NT2/D1 (cell line): ENCODE measurements around the gene UBAC2.

Experiments
- DNase-seq: peaks from one replicate; pipeline ENCODE4 v3.0.0-alpha.2; 2011; ENCODE audit warnings: low read depth, low spot score
- H3K27me3 ChIP-seq: 2 replicates; pipeline ENCODE4 v1.6.0; 2011; ENCODE audit warnings: mild to moderate bottlenecking; ENCODE audit not compliant: insufficient read length, insufficient read depth
- H3K36me3 ChIP-seq: 2 replicates; pipeline ENCODE4 v1.6.1; 2011; ENCODE audit warnings: mild to moderate bottlenecking, low read length, mixed read lengths; ENCODE audit not compliant: insufficient read depth, insufficient read length
- H3K4me1 ChIP-seq: 2 replicates; pipeline ENCODE4 v1.5.1; 2011; ENCODE audit not compliant: insufficient read depth, insufficient read length
- H3K4me3 ChIP-seq: 2 replicates; pipeline ENCODE4 v1.5.1; 2011; ENCODE audit warnings: low read depth; ENCODE audit not compliant: insufficient read length
- H3K9ac ChIP-seq: 2 replicates; pipeline ENCODE4 v1.6.0; 2011; ENCODE audit warnings: low read depth; ENCODE audit not compliant: insufficient read length
- H3K9me3 ChIP-seq: 2 replicates; pipeline ENCODE4 v1.5.1; 2011; ENCODE audit warnings: mild to moderate bottlenecking, low read length; ENCODE audit not compliant: insufficient read depth
- SUZ12 ChIP-seq: IDR thresholded peaks from 2 replicates; pipeline ENCODE4 v1.6.1; 2011; ENCODE audit not compliant: insufficient read length, insufficient read depth; ENCODE audit errors: extremely low read depth
- YY1 ChIP-seq: IDR thresholded peaks from 2 replicates; pipeline ENCODE4 v1.6.1; 2011; ENCODE audit not compliant: insufficient read length, insufficient read depth
- ZNF274 ChIP-seq: IDR thresholded peaks from 2 replicates; pipeline ENCODE4 v1.6.1; 2011; ENCODE audit warnings: mild to moderate bottlenecking, low read depth, low read length

UBAC2 gene

GRCh38 chr13:99258946-99259345, 58.3 kb downstream of the UBAC2 start:
- Histone ChIP-seq H3K4me1 (no peaks in the 10 kb centered on the region), H3K9me3 (no peaks in the 10 kb centered on the region), H3K4me3 (no peak overlapping the region), H3K27me3 (no peaks in the 10 kb centered on the region), H3K36me3 (peaks cover 14% of the 10 kb centered on the region), H3K9ac (no peak overlapping the region)
- TF ChIP-seq YY1 (no peak), SUZ12 (no peak), ZNF274 (no peak)
- DNase-seq, result no peak

- TF ChIP-seq ZNF274, result no peak
- TF ChIP-seq YY1, result no peak
- no peak for TF ChIP-seq SUZ12
- Histone ChIP-seq H3K4me3 (no peak overlapping the region), H3K9ac (no peak overlapping the region), H3K9me3 (no peaks in the 10 kb centered on the region), H3K27me3 (no peaks in the 10 kb centered on the region), H3K4me1 (no peaks in the 10 kb centered on the region), H3K36me3 (peaks cover 7% of the 10 kb centered on the region)
- DNase-seq, result no peak
Measured at GRCh38 chr13:99260216-99260615, 59.6 kb downstream of the UBAC2 start.

GRCh38 chr13:99261059-99261458, 60.4 kb downstream of the UBAC2 start:
- peaks cover 5% of the 10 kb centered on the region for H3K36me3 ChIP-seq
- H3K9ac ChIP-seq, result no peak overlapping the region

GRCh38 chr13:99263126-99263785, 62.6 kb downstream of the UBAC2 start:
- H3K9me3 ChIP-seq, result no peaks in the 10 kb centered on the region
- no peaks in the 10 kb centered on the region for H3K4me1 ChIP-seq
- no peak for DNase-seq
- no peaks in the 10 kb centered on the region for H3K27me3 ChIP-seq
- no peak overlapping the region for H3K4me3 ChIP-seq
- H3K36me3 ChIP-seq, result peaks cover 9% of the 10 kb centered on the region
- TF ChIP-seq SUZ12 (no peak), YY1 (no peak), ZNF274 (no peak)
- no peak overlapping the region for H3K9ac ChIP-seq

More at GRCh38 chr13:99261059-99261458, 60.4 kb downstream of the UBAC2 start:
- DNase-seq, result no peak
- Histone ChIP-seq H3K9me3 (no peaks in the 10 kb centered on the region), H3K4me1 (no peaks in the 10 kb centered on the region), H3K4me3 (no peak overlapping the region), H3K27me3 (no peaks in the 10 kb centered on the region)
- no peak for TF ChIP-seq SUZ12
- TF ChIP-seq YY1, result no peak
- TF ChIP-seq ZNF274, result no peak

- Histone ChIP-seq H3K9ac (no peak overlapping the region), H3K27me3 (no peaks in the 10 kb centered on the region), H3K4me3 (no peak overlapping the region), H3K9me3 (no peaks in the 10 kb centered on the region), H3K4me1 (no peaks in the 10 kb centered on the region), H3K36me3 (peaks cover 9% of the 10 kb centered on the region)
- TF ChIP-seq YY1 (no peak), ZNF274 (no peak)
- no peak for DNase-seq
Measured at GRCh38 chr13:99264051-99264450, 63.4 kb downstream of the UBAC2 start.

- Histone ChIP-seq H3K36me3 (peaks cover 6% of the 10 kb centered on the region), H3K9me3 (no peaks in the 10 kb centered on the region), H3K4me3 (no peak overlapping the region), H3K9ac (no peak overlapping the region), H3K4me1 (no peaks in the 10 kb centered on the region), H3K27me3 (no peaks in the 10 kb centered on the region)
- TF ChIP-seq ZNF274, result no peak
- TF ChIP-seq YY1, result no peak
- no peak for TF ChIP-seq SUZ12
- DNase-seq, result no peak
Measured at GRCh38 chr13:99265162-99265800, 64.6 kb downstream of the UBAC2 start.

GRCh38 chr13:99265821-99266426, 65.3 kb downstream of the UBAC2 start:
- no peaks in the 10 kb centered on the region for H3K4me1 ChIP-seq
- no peak overlapping the region for H3K9ac ChIP-seq
- peaks cover 6% of the 10 kb centered on the region for H3K36me3 ChIP-seq
- no peaks in the 10 kb centered on the region for H3K9me3 ChIP-seq
- no peak for DNase-seq
- no peaks in the 10 kb centered on the region for H3K27me3 ChIP-seq
- TF ChIP-seq SUZ12 (no peak), ZNF274 (no peak), YY1 (no peak)
- H3K4me3 ChIP-seq, result no peak overlapping the region
